T-cell (primary cell): ENCODE data around the gene PFKFB2. TPM values are rescaled to one million over a fixed set of nuclear protein-coding genes. Genes with fewer than 3 reads are reported as not detected.

Source experiments
- ATAC-seq, 4 experiments: fragments of 200-7000 bp in 3 of 4; fragments of 150-1000 bp in 1 of 4; cut with Tn5 transposase; replicated peaks in 1 of 4; 1 replicate in 3 of 4; 2 replicates in 1 of 4; pipeline ENCODE4 v1.10.0; 2021; ENCODE audit warnings: moderate library complexity in 3 of 4, mild to moderate bottlenecking in 2 of 4, moderate number of reproducible peaks in 1 of 4
- CTCF ChIA-PET, 2 donors: fragments of 300-600 bp; sonication (Branson Sonifier 250); formaldehyde crosslinking; loops; one replicate each; lab custom pipeline; 2022; ENCODE audit warnings: antibody characterized with exemption in 2 of 2; lab: Charles Lee
- POLR2A ChIA-PET, 2 donors: fragments of 300-600 bp; sonication (Branson Sonifier 250); formaldehyde crosslinking; loops; one replicate each; lab custom pipeline; 2022; ENCODE audit warnings: antibody characterized with exemption in 2 of 2; lab: Charles Lee
- DNase-seq, 35 experiments: peaks; one replicate each; pipeline versions ENCODE4 v3.0.0 to v3.0.0-alpha.2; 2013 to 2023
- H3K27ac ChIP-seq: one replicate; pipeline ENCODE4 v1.5.1; 2013; ENCODE audit warnings: low read length
- H3K27me3 ChIP-seq, 2 experiments: replicated peaks in 1 of 2; 1 replicate in 1 of 2; 2 replicates in 1 of 2; pipeline versions ENCODE4 v1.6.1 to v1.7.0; 2013; ENCODE audit warnings: low read length in 1 of 2, mixed read lengths in 1 of 2; ENCODE audit not compliant: control insufficient read depth in 2 of 2, insufficient read depth in 2 of 2; ENCODE audit errors: extremely low read depth in 1 of 2
- H3K36me3 ChIP-seq, 2 donors: 1 replicate in 1 of 2; 2 replicates in 1 of 2; pipeline versions ENCODE4 v1.6.1 to v1.7.0; 2013; ENCODE audit warnings: low read length in 1 of 2; ENCODE audit not compliant: control insufficient read depth in 2 of 2, insufficient read depth in 1 of 2; ENCODE audit errors: extremely low read depth in 1 of 2
- H3K4me1 ChIP-seq, 2 experiments: 1 replicate in 1 of 2; 2 replicates in 1 of 2; pipeline versions ENCODE4 v1.6.1 to v1.7.0; 2013; ENCODE audit warnings: low read length in 2 of 2, mixed read lengths in 1 of 2; ENCODE audit not compliant: insufficient read depth in 2 of 2, control insufficient read depth in 1 of 2; ENCODE audit errors: extremely low read depth in 1 of 2
- H3K4me3 ChIP-seq, 2 donors: 1 replicate in 1 of 2; 2 replicates in 1 of 2; pipeline versions ENCODE4 v1.5.1 to v1.7.0; 2013; ENCODE audit warnings: mild to moderate bottlenecking in 2 of 2, low read length in 1 of 2, moderate library complexity in 1 of 2; ENCODE audit not compliant: control insufficient read depth in 1 of 2; ENCODE audit errors: extremely low read depth in 1 of 2
- H3K9me3 ChIP-seq: 2 replicates; pipeline ENCODE4 v1.7.0; 2013
- H3K27ac Mint-ChIP-seq, 2 donors: one replicate each; pipeline ENCODE4 v1.8.0; 2020 to 2021; ENCODE audit warnings: mild to moderate bottlenecking in 2 of 2, mixed read lengths in 2 of 2
- H3K27me3 Mint-ChIP-seq, 2 donors: one replicate each; pipeline ENCODE4 v1.8.0; 2021 to 2022; ENCODE audit warnings: mixed read lengths in 2 of 2
- H3K36me3 Mint-ChIP-seq: one replicate; pipeline ENCODE4 v1.8.0; 2021; ENCODE audit warnings: mixed read lengths
- H3K4me1 Mint-ChIP-seq, 3 donors: one replicate each; pipeline ENCODE4 v1.8.0; 2020 to 2022; ENCODE audit warnings: mixed read lengths in 3 of 3, mild to moderate bottlenecking in 1 of 3
- H3K4me3 Mint-ChIP-seq, 3 donors: one replicate each; pipeline ENCODE4 v1.8.0; 2020 to 2022; ENCODE audit warnings: mild to moderate bottlenecking in 3 of 3, mixed read lengths in 3 of 3, moderate library complexity in 3 of 3
- H3K9me3 Mint-ChIP-seq, 3 donors: one replicate each; pipeline ENCODE4 v1.8.0; 2020 to 2022; ENCODE audit warnings: mixed read lengths in 3 of 3
- WGBS: methylation state at CpG from one replicate; pipeline ENCODE4 v1.1.5; 2013; ENCODE audit warnings: missing lambda C conversion rate; ENCODE audit not compliant: insufficient coverage; 5-methylcytosine and 5-hydroxymethylcytosine counted together
- total RNA-seq, 35 experiments: library from RNA in 6 of 35; stranded (reverse) in 6 of 35; fragments of 120-200 nt in 1 of 35; gene quantifications; one replicate each; pipeline versions ENCODE4 v1.2.1 to v1.2.4 and lab custom pipeline; 2013 to 2026

The PFKFB2 gene
- total RNA-seq, 5 donors from 2014 or later (not counting 1 experiment from before 2014, with no cell fraction given) = 1.6 to 4.7 (median 3.2) TPM

DNA sequence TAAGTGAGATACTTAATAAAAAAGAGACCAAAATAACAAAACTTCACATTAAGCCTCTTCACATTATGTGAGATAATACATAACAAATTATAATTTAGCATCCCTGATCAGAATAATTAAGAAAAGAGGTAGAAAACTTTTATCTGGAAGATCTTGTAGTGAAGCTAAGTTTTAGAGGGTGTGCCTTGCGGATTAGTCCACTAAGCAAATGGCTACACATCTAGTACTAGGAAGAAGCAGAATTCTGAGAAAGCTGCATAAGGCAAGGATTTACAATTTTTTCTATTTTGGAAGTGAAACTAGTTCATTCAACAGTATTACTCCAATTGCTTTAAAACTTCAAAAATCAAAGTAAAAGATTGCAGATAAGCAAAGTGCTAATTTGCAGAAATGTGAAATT, 5.6 kb upstream of the PFKFB2 start:
- WGBS = no CpG with 5 or more reads among the region's 1 CpG
- POLR2A ChIA-PET = no interaction called here
- Histone ChIP-seq H3K9me3 (no peaks in the 10 kb centered on the region), H3K27me3 (no peaks in the 10 kb centered on the region), H3K36me3 (peaks cover 0 to 28% of the 10 kb centered on the region in 2 donors), H3K4me1 (peaks cover 18 to 21% of the 10 kb centered on the region in 2 experiments), H3K4me3 (no peak overlapping the region), H3K27ac (no peak overlapping the region)
- peaks cover 74 to 80% (median 76%) of the 10 kb centered on the region in 3 donors for H3K4me1 Mint-ChIP-seq
- no peak overlapping the region for H3K27ac Mint-ChIP-seq
- H3K4me3 Mint-ChIP-seq = no peak overlapping the region
- no peak for ATAC-seq
- no peaks in the 10 kb centered on the region for H3K27me3 Mint-ChIP-seq
- no peaks in the 10 kb centered on the region for H3K9me3 Mint-ChIP-seq
- CTCF ChIA-PET = interaction anchor here (0.5 to 1.2 kb wide), 2 partner anchors 11 to 231 kb away, joined by 3 read pairs; no protein-coding TSS in a partner anchor
- peaks cover 30% of the 10 kb centered on the region for H3K36me3 Mint-ChIP-seq
- DNase-seq = no peak

DNA sequence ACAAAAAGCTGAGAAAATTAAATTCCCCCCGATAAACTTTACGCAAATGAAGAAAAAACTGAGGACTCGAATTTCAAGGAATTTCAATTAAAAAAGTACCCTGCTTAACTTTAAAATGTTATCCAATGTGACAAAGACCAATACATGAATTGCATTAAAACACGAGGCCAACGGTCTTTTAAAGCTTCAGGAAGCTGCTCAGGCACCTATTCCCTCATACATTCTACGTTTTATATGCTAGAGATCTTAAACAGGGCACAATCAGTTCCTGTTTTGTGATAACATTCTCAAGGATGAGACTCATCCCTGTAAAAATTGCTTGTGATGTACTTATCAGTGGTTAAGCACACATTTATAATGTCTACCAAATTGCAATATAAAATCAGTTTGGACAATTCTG, 5.0 kb upstream of the PFKFB2 start:
- H3K4me3 Mint-ChIP-seq = no peak overlapping the region
- DNase-seq (no peak), ATAC-seq (no peak)
- Histone ChIP-seq H3K36me3 (peaks cover 0 to 28% of the 10 kb centered on the region in 2 donors), H3K4me1 (peaks cover 18 to 25% of the 10 kb centered on the region in 2 experiments), H3K27me3 (no peaks in the 10 kb centered on the region), H3K9me3 (no peaks in the 10 kb centered on the region), H3K27ac (no peak overlapping the region), H3K4me3 (no peak overlapping the region)
- H3K27ac Mint-ChIP-seq = no peak overlapping the region
- H3K36me3 Mint-ChIP-seq = peaks cover 27% of the 10 kb centered on the region
- 89% methylated on average over 5 of the region's 6 CpGs for WGBS
- H3K4me1 Mint-ChIP-seq = peaks cover 74 to 80% (median 78%) of the 10 kb centered on the region in 3 donors
- H3K9me3 Mint-ChIP-seq = no peaks in the 10 kb centered on the region
- POLR2A ChIA-PET = no interaction called here
- CTCF ChIA-PET = no interaction called here
- H3K27me3 Mint-ChIP-seq = no peaks in the 10 kb centered on the region

GRCh38 chr1:207049054-207049453, 4.0 kb upstream of the PFKFB2 start:
- H3K4me3 ChIP-seq = no peak overlapping the region
- H3K4me1 ChIP-seq = peaks cover 18 to 32% of the 10 kb centered on the region in 2 experiments
- ATAC-seq (no peak), DNase-seq (no peak)
- 58% methylated on average over 2 of the region's 4 CpGs for WGBS
- peak overlapping the region in 1 of 2 donors; percentile 8 for H3K27ac Mint-ChIP-seq
- no peaks in the 10 kb centered on the region for H3K9me3 Mint-ChIP-seq
- CTCF ChIA-PET = interaction anchor here (0.6 to 1.7 kb wide), 5 partner anchors 29 to 440 kb away, joined by 3 to 13 read pairs (median 5); no protein-coding TSS in a partner anchor
- no peaks in the 10 kb centered on the region for H3K27me3 ChIP-seq
- no peaks in the 10 kb centered on the region for H3K9me3 ChIP-seq
- POLR2A ChIA-PET = interaction anchor here in 1 of 2 donors (0.6 kb wide), 1 partner anchor 487 kb away, joined by 6 read pairs; no protein-coding TSS in a partner anchor
- peaks cover 27% of the 10 kb centered on the region for H3K36me3 Mint-ChIP-seq
- H3K36me3 ChIP-seq = peaks cover 0 to 28% of the 10 kb centered on the region in 2 donors
- H3K4me1 Mint-ChIP-seq = peaks cover 78 to 82% (median 80%) of the 10 kb centered on the region in 3 donors
- peak overlapping the region in 1 of 3 donors; percentile 99 for H3K4me3 Mint-ChIP-seq
- no peaks in the 10 kb centered on the region for H3K27me3 Mint-ChIP-seq
- H3K27ac ChIP-seq = no peak overlapping the region

DNA sequence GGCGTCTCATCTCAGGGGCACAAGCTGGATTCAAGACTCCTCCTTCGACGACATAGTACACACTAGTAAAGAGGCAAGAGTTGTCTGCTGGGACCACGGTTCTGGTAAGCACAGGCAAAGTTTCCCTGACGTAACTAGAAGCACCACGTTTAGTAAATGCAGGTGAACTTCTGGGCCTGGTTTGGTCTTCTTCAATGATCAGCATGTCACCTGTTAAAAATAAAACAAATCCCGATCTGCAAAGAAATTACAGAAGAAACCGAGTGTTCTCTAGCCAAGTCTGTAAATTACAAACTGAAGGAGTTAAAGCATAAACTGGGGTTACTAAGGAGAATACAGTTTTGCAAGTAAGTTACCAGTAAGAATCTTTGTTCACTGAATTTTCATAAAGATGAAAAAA, 3.6 kb upstream of the PFKFB2 start:
- 83% methylated on average over 6 of the region's 8 CpGs for WGBS
- Histone ChIP-seq H3K36me3 (peaks cover 0 to 28% of the 10 kb centered on the region in 2 donors), H3K4me1 (peaks cover 18 to 32% of the 10 kb centered on the region in 2 experiments), H3K4me3 (no peak overlapping the region), H3K9me3 (no peaks in the 10 kb centered on the region), H3K27ac (peak overlapping the region; percentile 79), H3K27me3 (no peaks in the 10 kb centered on the region)
- no peaks in the 10 kb centered on the region for H3K9me3 Mint-ChIP-seq
- ATAC-seq (no peak), DNase-seq (no peak)
- no peaks in the 10 kb centered on the region for H3K27me3 Mint-ChIP-seq
- peak overlapping the region; percentile 94 to 99 (median 99) for H3K4me3 Mint-ChIP-seq
- POLR2A ChIA-PET = interaction anchor here in 1 of 2 donors (0.7 kb wide), 1 partner anchor 740 kb away, joined by 3 read pairs; no protein-coding TSS in a partner anchor
- peaks cover 27% of the 10 kb centered on the region for H3K36me3 Mint-ChIP-seq
- peaks cover 76 to 82% (median 78%) of the 10 kb centered on the region in 3 donors for H3K4me1 Mint-ChIP-seq
- CTCF ChIA-PET = interaction anchor here (0.6 to 1.7 kb wide), 14 partner anchors 12 to 450 kb away, joined by 3 to 13 read pairs (median 4); partner anchors contain the start of gene CD55 (in 1 of the 2)
- H3K27ac Mint-ChIP-seq = peak overlapping the region; percentile 89 to 96

DNA sequence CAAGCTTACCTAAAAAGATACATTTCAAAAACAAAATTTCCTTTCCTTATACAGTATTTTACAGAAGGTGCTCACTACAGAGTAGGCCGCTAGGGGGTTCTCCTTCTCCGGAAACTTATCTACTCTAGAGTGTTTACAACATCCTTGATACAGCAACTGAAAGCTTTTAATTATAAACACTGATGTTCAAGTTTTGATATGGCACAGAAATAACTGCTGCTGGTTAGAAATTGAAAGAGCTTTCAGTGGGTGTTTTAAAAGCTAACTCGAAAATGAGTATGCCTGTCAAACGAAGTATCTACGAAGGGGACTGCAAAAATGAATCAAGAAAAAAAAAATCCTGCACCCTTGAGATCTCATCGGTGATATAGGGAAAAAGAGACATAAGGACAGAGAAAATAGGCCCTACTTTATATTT, 3.1 kb upstream of the PFKFB2 start:
- Mint-ChIP-seq H3K4me3 (peak overlapping the region; percentile 94 to 99 (median 99)), H3K27ac (peak overlapping the region; percentile 89 to 96), H3K27me3 (no peaks in the 10 kb centered on the region), H3K36me3 (peaks cover 23% of the 10 kb centered on the region), H3K4me1 (peaks cover 72 to 82% (median 76%) of the 10 kb centered on the region in 3 donors), H3K9me3 (no peaks in the 10 kb centered on the region)
- Histone ChIP-seq H3K27ac (peak overlapping the region; percentile 79), H3K27me3 (no peaks in the 10 kb centered on the region), H3K4me3 (peak overlapping the region; percentile 98 to 100), H3K9me3 (no peaks in the 10 kb centered on the region), H3K4me1 (peaks cover 18 to 32% of the 10 kb centered on the region in 2 experiments), H3K36me3 (peaks cover 0 to 28% of the 10 kb centered on the region in 2 donors)
- DNase-seq (peak in 31 of 35 experiments; percentile 12 to 77 (median 46)), ATAC-seq (peak; percentile 18 to 43 (median 37))
- POLR2A ChIA-PET = interaction anchor here (0.5 to 0.7 kb wide), 2 partner anchors 382 to 741 kb away, joined by 3 read pairs; no protein-coding TSS in a partner anchor
- CTCF ChIA-PET = interaction anchor here (0.6 to 1.7 kb wide), 17 partner anchors 11 to 823 kb away, joined by 3 to 13 read pairs (median 4); partner anchors contain the start of genes CD55 (in 1 of the 2) and EIF2D (in 1 of the 2)
- no CpG with 5 or more reads among the region's 6 CpGs for WGBS

DNA sequence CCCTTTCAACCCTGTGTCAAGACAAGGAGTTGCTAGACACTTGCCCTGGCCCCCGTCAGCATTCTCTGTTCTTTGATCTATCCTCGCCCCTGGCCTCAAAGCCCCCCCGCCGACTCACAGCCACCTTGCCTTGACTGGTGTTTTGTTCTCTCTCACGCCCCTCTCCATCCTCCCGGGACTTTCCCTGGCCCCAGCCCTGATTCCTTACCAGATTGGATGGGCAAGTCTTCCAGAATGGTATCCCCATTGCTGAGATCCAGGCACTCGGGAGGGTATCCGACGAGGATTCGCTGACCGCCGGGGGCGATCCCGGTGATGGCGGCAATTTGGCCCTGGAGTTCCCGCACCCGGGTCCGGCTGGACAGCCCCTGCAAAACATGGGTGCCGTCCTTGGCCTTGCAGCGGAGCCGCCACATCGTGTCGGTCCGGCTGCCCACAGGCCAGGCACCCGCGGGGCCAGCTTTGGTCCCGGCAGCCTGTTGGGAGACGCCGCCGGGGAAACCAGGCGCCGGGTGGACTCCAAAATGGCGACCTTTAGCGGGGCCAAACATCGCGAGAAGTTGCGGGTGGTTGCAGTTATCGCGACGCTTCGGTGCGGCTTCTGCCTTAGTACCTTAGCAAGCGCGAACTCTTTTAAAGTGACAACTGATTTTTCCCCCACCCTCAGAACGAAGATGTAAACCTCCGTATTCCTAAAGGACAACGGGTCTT, 2.4 kb upstream of the PFKFB2 start:
- Histone ChIP-seq H3K27ac (peak overlapping the region; percentile 79), H3K4me1 (peaks cover 18 to 32% of the 10 kb centered on the region in 2 experiments), H3K4me3 (peak overlapping the region; percentile 98 to 100), H3K36me3 (peaks cover 0 to 24% of the 10 kb centered on the region in 2 donors), H3K9me3 (no peaks in the 10 kb centered on the region), H3K27me3 (no peaks in the 10 kb centered on the region)
- Mint-ChIP-seq H3K9me3 (no peaks in the 10 kb centered on the region), H3K27me3 (no peaks in the 10 kb centered on the region), H3K4me3 (peak overlapping the region; percentile 94 to 99 (median 99)), H3K36me3 (peaks cover 20% of the 10 kb centered on the region), H3K27ac (peak overlapping the region; percentile 89 to 96), H3K4me1 (peaks cover 66 to 78% (median 73%) of the 10 kb centered on the region in 3 donors)
- ATAC-seq (peak; percentile 49 to 59 (median 57)), DNase-seq (peak; percentile 79 to 95 (median 87))
- POLR2A ChIA-PET = interaction anchor here in 1 of 2 donors (0.5 kb wide), 1 partner anchor 381 kb away, joined by 3 read pairs; no protein-coding TSS in a partner anchor
- WGBS = under 1% methylated on average over 44 of the region's 47 CpGs
- CTCF ChIA-PET = interaction anchor here (0.6 to 1.7 kb wide), 13 partner anchors 10 to 822 kb away, joined by 3 to 13 read pairs (median 4); partner anchors contain the start of gene EIF2D (in 1 of the 2)
